ENCODE results near the gene HLA-DPB1. TPM values are rescaled to one million over a fixed set of nuclear protein-coding genes. Genes with fewer than 3 reads are reported as not detected.
"Not testable (repeated sequence)": the region's sequence is repeated elsewhere in the genome, so short reads cannot be mapped to it uniquely, and the experiment has no call there.

HLA-DPB1 gene
- total RNA-seq (2014; rRNA removed; shearing (Covaris generic)) = not detected in 2 replicates

GRCh38 chr6:33075568-33076405 lies at the start of gene HLA-DPB1:
Gene HLA-DPB1 (plus strand): TSS chr6:33075990. CDS start chr6:33076042, 52 bp downstream.
- in situ Hi-C loops (cut with HindIII; ENCODE audit: low sequenced_read_pairs) = no loop called here
- peak; percentile 92 for DNase-seq (ENCODE audit: low spot score)

DNA sequence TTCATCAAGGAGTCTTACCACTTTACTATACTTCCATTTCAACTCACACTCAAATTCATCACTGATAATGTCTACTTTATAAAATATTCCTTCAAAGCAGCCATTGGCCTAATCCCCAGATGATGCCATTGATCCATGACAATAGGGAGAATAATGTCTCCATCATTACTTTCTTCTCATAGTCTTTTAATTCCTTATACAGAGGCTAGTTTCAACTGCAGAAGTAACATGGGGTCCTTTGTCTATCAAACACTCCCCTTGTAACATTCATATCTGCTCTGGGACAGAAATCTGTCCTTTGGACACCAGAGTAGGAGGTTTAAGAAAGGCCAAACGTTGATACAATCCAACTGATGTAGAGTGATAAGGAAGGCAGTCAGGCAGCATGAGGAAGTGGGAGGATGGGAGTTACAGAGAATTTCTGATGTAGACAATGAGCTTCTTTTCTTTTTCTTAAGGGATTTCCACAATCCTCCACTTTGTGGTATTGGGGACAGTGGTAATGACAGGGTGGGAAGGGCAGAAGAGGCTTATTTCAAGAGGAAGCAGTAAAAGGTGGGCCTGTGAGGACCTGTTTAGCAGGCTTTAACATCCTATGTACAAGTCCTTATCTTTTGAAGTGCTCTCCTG lies 47.5 kb upstream of the HLA-DPB1 start:
- in situ Hi-C loops (cut with HindIII; ENCODE audit: low sequenced_read_pairs) = no loop called here
- no peak for DNase-seq (ENCODE audit: low spot score)

DNA sequence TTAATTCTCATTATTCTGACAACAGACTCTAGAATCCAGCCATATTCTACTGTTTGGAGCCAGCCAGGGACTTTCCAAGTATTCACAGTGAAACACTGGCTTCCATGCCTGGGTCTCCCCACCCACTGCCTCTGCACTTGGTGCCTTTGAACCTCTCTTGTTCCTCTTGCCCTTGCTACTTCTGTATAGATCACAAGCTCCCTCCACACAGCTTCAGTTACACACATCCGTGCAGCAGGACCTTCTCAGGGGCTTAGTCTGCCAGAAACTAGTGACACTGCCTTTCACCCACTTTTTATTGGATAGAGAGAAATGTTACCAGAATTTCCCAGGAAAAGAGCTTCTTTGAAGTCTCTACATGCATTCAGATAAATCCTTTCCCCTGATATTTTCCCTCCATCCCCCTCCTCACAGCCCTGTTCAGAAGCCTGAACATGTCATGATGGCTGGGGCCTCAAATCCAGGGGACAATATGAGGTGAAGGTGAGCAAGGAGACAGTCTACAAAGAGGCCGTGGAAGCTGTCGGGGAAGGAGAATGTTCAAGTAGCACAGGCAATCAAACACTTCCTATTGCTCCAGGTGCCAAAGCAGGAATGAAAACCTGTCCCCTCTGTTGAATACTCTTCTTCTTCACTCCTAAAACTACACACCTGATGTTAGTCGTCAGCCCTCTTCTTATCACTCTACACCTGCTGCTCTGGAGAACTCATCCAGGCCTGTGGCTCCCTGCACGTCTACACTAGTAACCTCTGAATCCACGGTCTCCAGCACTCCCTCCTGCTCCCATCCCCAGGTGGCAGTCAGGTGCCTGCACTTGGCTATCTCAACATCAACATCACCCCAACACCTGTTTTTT lies 46.2 kb upstream of the HLA-DPB1 start:
- in situ Hi-C loops (cut with HindIII; ENCODE audit: low sequenced_read_pairs) = no loop called here
- peak; percentile 11 for DNase-seq (ENCODE audit: low spot score)

- in situ Hi-C loops (cut with HindIII; ENCODE audit: low sequenced_read_pairs) = no loop called here
- DNase-seq (ENCODE audit: low spot score) = no peak
Observed at GRCh38 chr6:33030245-33030644, 45.5 kb upstream of the HLA-DPB1 start.

GRCh38 chr6:33034554-33034953 lies 41.2 kb upstream of the HLA-DPB1 start:
- no peak for DNase-seq (ENCODE audit: low spot score)
- in situ Hi-C loops (cut with HindIII; ENCODE audit: low sequenced_read_pairs) = no loop called here

- in situ Hi-C loops (cut with HindIII; ENCODE audit: low sequenced_read_pairs) = no loop called here
Observed at GRCh38 chr6:33036535-33036934, 39.3 kb upstream of the HLA-DPB1 start.

GRCh38 chr6:33040157-33040556 lies 35.6 kb upstream of the HLA-DPB1 start:
- DNase-seq (ENCODE audit: low spot score) = no peak
- in situ Hi-C loops (cut with HindIII; ENCODE audit: low sequenced_read_pairs) = no loop called here

More at GRCh38 chr6:33036535-33036934, 39.3 kb upstream of the HLA-DPB1 start:
- no peak for DNase-seq (ENCODE audit: low spot score)

GRCh38 chr6:33049323-33050013 lies 26.3 kb upstream of the HLA-DPB1 start:
- no peak for DNase-seq (ENCODE audit: low spot score)
- in situ Hi-C loops (cut with HindIII; ENCODE audit: low sequenced_read_pairs) = no loop called here

- DNase-seq (ENCODE audit: low spot score) = no peak
- in situ Hi-C loops (cut with HindIII; ENCODE audit: low sequenced_read_pairs) = no loop called here
Observed at GRCh38 chr6:33050014-33050810, 25.6 kb upstream of the HLA-DPB1 start.

- in situ Hi-C loops (cut with HindIII; ENCODE audit: low sequenced_read_pairs) = no loop called here
- DNase-seq (ENCODE audit: low spot score) = no peak
Observed at GRCh38 chr6:33052627-33053026, 23.2 kb upstream of the HLA-DPB1 start.

DNA sequence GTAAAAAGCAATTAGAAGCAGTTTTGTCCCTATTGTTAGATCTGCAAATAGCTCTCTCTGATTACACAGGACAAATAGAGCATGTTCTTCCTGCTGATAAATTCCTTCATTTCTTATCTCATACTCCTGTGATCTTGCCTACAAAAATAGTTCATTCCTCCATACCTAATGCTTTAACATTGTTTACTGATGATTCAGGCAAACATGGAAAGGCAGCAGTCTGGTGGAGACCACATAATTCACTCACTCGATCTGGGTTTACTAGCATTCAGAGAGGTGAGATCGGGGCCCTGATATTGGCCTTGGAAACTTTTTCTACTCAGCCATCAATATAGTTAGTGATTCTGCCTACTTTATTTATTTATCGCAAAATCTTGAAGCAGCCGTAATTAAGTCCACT lies 22.6 kb upstream of the HLA-DPB1 start:
- in situ Hi-C loops (cut with HindIII; ENCODE audit: low sequenced_read_pairs) = no loop called here
- DNase-seq (ENCODE audit: low spot score) = no peak

DNA sequence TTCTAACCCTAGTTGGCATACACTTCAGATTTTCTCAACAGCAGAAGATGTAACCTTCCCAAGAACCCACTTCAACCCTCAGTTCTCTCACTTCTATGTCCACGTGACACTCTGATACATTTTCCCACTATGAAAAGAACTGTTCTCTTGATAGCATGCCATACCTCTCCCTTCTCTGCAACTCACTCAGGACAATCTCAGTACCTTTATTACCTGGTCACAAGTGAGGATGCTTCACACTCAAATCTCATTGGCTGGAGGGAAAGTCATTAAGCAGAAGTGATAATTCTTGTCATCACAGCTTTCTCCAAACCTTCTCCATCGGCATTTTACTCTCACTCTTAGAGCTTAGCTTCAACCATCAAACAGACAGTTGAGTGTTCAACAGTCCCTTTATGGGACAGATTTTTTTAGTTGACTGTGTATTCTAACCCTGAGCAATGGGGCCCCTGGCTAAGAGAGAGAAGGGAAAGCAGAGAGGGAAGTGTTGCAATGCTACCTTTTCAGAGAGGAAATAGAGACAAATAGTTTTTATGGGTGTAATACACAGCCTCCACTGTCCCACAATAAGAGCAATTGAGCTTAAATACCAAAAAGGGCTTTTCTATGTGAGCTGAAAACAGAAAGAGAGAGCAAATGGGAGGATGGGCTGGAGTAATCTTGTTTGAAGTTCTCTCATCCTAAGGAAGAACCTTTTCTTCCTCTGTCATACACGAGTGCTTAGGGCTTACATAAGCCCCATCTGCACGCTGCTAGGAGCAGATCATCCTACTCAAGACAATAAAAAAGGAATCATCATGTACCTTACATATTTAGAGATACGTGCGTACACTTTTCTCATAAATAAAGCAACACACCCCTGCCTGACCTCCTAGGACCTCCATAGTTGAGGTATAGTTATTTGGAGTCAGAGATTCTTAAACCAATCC lies 18.3 kb upstream of the HLA-DPB1 start:
- in situ Hi-C loops (cut with HindIII; ENCODE audit: low sequenced_read_pairs) = no loop called here
- no peak for DNase-seq (ENCODE audit: low spot score)

DNA sequence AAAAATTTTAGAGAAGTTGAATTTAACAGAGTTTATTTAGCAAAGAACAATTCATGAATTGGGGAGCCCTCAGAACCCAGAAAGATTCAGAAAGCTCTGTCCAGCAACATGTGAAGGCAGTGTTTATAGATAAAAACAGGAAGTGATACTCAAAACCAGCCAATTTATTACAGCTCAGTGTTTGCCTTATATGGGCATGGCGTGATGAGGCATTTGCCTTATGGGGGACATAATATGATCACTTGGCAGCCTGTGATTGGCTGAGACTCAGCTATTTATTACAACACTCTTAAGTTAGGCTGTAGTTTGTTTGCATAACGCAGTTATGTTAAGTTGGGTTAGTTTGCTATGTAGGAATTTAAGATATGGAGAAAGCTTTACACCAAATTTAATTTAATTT lies 13.8 kb upstream of the HLA-DPB1 start:
- in situ Hi-C loops (cut with HindIII; ENCODE audit: low sequenced_read_pairs) = no loop called here
- DNase-seq (ENCODE audit: low spot score) = no peak

DNA sequence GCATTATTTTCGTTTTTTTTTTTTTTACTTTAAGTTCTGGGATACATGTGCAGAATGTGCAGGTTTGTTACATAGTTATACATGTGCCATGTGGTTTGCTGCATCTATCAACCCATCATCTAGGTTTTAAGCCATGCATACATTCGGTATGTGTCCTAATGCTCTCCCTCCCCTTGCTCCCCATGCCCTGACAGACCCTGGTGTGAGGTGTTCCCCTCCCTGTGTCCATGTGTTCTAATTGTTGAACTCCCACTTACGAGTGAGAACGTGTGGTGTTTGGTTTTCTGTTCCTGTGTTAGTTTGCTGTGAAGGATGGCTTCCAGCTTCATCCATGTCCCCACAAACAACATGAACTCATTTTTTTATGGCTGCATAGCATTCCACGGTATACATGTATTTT lies 12.4 kb upstream of the HLA-DPB1 start:
- DNase-seq (ENCODE audit: low spot score); in situ Hi-C loops (cut with HindIII; ENCODE audit: low sequenced_read_pairs): not testable (repeated sequence)

DNA sequence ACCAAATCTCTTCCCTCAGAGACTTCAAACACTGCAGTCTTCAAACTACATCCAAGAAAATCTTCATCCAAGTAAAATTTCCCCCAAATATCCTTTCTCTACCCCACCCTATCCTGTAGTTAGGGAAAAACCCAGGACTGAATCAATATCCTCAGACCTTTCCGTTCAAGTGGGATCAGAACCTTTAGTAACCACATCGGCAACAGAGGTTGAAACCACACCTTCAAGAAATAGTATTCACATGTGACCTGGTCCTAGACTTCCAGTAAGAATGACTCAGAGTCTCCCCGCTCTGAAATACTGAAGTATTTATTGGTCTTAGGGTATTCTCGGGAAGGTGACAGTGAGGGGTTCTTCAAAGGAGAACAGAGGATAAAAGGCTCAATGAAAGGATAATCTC lies 11.1 kb upstream of the HLA-DPB1 start:
- in situ Hi-C loops (cut with HindIII; ENCODE audit: low sequenced_read_pairs) = no loop called here
- no peak for DNase-seq (ENCODE audit: low spot score)

DNA sequence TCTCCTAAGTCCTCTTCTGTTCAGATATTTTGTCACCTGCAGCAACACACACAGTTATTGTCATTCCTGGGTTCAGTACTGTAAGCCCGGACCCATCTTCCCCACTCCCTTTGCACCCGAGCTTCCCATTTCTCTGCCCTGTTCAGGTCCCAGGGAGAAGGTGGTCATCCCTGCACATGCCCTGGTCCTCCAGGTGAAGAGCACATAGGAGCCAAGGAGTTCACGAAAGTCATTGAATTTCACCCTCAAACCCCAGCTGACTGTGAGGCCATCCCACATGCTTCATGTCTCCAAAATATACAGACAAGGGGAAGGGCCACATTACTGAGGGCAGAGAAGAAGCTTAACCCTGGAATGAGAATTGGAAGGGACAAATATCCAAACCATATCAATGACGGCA lies 10.5 kb upstream of the HLA-DPB1 start:
- in situ Hi-C loops (cut with HindIII; ENCODE audit: low sequenced_read_pairs) = no loop called here
- DNase-seq (ENCODE audit: low spot score) = no peak

GRCh38 chr6:33066917-33067521 lies 8.8 kb upstream of the HLA-DPB1 start:
- no peak for DNase-seq (ENCODE audit: low spot score)
- in situ Hi-C loops (cut with HindIII; ENCODE audit: low sequenced_read_pairs) = no loop called here

All from G401 (cell line).